ENCODE measurements around the gene SUSD3. TPM values are rescaled to one million over a fixed set of nuclear protein-coding genes. Genes with fewer than 3 reads are reported as not detected.

SUSD3 gene
- total and polyA plus RNA-seq, 2 donors (not counting 3 experiments of a cell fraction or from before 2014, with no cell fraction given): not detected

DNA sequence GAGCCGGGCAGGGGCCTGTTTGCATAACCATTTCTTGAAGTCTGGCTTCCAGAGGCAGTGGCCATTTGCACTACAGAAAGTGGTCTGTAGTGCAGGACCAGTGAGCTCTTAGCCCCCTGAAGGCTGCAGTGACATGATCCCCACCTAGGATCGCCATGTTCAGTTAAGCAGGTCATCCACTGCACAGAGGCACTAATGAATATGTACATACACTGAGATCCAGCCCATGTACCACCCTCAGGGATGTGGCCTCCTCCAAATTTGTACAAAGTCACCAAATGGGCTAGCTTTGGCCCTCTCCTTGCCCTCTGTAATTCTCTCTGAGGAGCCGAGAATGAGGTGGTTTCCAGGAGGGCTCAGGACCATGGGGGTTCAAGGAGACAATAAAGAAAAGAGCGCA, 8.3 kb upstream of the SUSD3 start:
- H3K36me3 ChIP-seq (ENCODE audit: control insufficient read depth in 2 of 2, extremely low read depth in 1 of 2, insufficient read depth in 2 of 2, low read length in 2 of 2): no peaks in the 10 kb centered on the region
- CTCF ChIA-PET: interaction anchor here (1.4 kb wide), 2 partner anchors 45 to 59 kb away, joined by 3 to 4 read pairs; no protein-coding TSS in a partner anchor
- no peak overlapping the region for H2AFZ ChIP-seq (ENCODE audit: low read depth, low read length)
- H3K4me1 ChIP-seq (ENCODE audit: control insufficient read depth, extremely low read depth, insufficient read depth, low read length): no peaks in the 10 kb centered on the region
- POLR2A ChIA-PET: no interaction called here
- dilution Hi-C loops (cut with MboI; ENCODE audit: extremely low pct_ligation_motif_present, low sequenced_read_pairs): no loop called here
- H3K9me3 ChIP-seq (replicated peaks; ENCODE audit: control insufficient read depth, insufficient read depth, low read length): no peaks in the 10 kb centered on the region
- intact Hi-C loops (cut with micrococcal nuclease): no loop called here
- H3K4me3 ChIP-seq (replicated peaks in 1 of 3; ENCODE audit: insufficient read depth in 1 of 3, low read depth in 1 of 3, low read length in 3 of 3): no peak overlapping the region
- no peak for DNase-seq (ENCODE audit: low read depth, low spot score)
- no peak overlapping the region for H3K4me2 ChIP-seq (ENCODE audit: insufficient read depth, low read length)
- BruUV-seq (replicated peaks): no TSS peak
- TF ChIP-seq, protein P1, sequence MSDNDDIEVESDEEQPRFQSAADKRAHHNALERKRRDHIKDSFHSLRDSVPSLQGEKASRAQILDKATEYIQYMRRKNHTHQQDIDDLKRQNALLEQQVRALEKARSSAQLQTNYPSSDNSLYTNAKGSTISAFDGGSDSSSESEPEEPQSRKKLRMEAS (IDR thresholded peaks at IDR 0.05; ENCODE audit: insufficient read depth, insufficient read length): no peak
- TF ChIP-seq EZH2 (IDR thresholded peaks at IDR 0.05; ENCODE audit: borderline replicate concordance, low read depth, low read length, severe bottlenecking): no peak
- no peak overlapping the region for H3K9ac ChIP-seq (replicated peaks; ENCODE audit: extremely low read depth, insufficient read depth, low read length)
- no peaks in the 10 kb centered on the region for H3K9me1 ChIP-seq (replicated peaks; ENCODE audit: control insufficient read depth, extremely low read depth, insufficient read depth, low read length)
- no peak overlapping the region for H3K27ac ChIP-seq (ENCODE audit: insufficient read depth, low read depth, low read length)
- FAIRE-seq: no peak
- H3K27me3 ChIP-seq (ENCODE audit: control insufficient read depth in 2 of 2, insufficient read depth in 2 of 2, low read length in 2 of 2): no peaks in the 10 kb centered on the region
- no peaks in the 10 kb centered on the region for H4K20me1 ChIP-seq (replicated peaks; ENCODE audit: control insufficient read depth, extremely low read depth, insufficient read depth, low read length)
- H3K79me2 ChIP-seq (ENCODE audit: control insufficient read depth, insufficient read depth, low read length): no peaks in the 10 kb centered on the region

DNA sequence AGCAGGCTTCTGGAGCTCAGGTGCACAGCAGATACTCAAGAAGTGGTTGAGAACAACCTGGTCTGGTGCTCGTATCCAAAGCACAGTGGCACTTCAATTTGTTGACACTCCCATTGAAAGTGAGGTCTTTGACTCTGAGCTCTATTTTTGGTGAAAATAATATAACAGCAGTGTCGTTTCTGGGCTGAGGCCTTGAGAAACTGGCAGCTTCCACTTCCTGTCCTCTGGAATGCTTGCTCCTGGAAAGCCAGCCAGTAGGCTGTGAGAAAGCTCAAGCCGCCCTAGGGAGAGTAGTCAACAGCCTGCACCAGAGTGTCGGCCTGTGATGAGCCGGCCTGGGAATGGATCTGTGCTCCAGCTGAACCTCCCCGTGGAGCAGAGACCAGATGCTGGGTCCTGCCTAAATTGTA, 6.8 kb upstream of the SUSD3 start:
- dilution Hi-C loops (cut with MboI; ENCODE audit: extremely low pct_ligation_motif_present, low sequenced_read_pairs): no loop called here
- no peak for TF ChIP-seq GATA2 (IDR thresholded peaks at IDR 0.05; ENCODE audit: insufficient read depth, insufficient read length, low read depth, low read length)
- no peak for TF ChIP-seq EZH2 (IDR thresholded peaks at IDR 0.05; ENCODE audit: borderline replicate concordance, low read depth, low read length, severe bottlenecking)
- no peak for TF ChIP-seq FOS (IDR thresholded peaks at IDR 0.05; ENCODE audit: borderline replicate concordance, insufficient read depth, low read length)
- TF ChIP-seq JUN (IDR thresholded peaks at IDR 0.05; ENCODE audit: borderline replicate concordance, insufficient read depth, insufficient read length, low read depth): no peak
- TF ChIP-seq POLR2A (IDR thresholded peaks at IDR 0.05; ENCODE audit: low read depth, low read length): no peak
- TF ChIP-seq MYC (IDR thresholded peaks at IDR 0.05; ENCODE audit: low read depth, low read length): no peak
- TF ChIP-seq, protein P2, sequence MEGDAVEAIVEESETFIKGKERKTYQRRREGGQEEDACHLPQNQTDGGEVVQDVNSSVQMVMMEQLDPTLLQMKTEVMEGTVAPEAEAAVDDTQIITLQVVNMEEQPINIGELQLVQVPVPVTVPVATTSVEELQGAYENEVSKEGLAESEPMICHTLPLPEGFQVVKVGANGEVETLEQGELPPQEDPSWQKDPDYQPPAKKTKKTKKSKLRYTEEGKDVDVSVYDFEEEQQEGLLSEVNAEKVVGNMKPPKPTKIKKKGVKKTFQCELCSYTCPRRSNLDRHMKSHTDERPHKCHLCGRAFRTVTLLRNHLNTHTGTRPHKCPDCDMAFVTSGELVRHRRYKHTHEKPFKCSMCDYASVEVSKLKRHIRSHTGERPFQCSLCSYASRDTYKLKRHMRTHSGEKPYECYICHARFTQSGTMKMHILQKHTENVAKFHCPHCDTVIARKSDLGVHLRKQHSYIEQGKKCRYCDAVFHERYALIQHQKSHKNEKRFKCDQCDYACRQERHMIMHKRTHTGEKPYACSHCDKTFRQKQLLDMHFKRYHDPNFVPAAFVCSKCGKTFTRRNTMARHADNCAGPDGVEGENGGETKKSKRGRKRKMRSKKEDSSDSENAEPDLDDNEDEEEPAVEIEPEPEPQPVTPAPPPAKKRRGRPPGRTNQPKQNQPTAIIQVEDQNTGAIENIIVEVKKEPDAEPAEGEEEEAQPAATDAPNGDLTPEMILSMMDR (IDR thresholded peaks at IDR 0.05; ENCODE audit: extremely low read depth in 1 of 2, insufficient read depth in 1 of 2, low read depth in 1 of 2, low read length in 2 of 2): no peak
- TF ChIP-seq, protein P1 (IDR thresholded peaks at IDR 0.05; ENCODE audit: insufficient read depth, insufficient read length): no peak
- TF ChIP-seq POLR2AphosphoS5 (IDR thresholded peaks at IDR 0.05; ENCODE audit: insufficient read depth, low read depth, low read length): no peak
- Histone ChIP-seq H3K4me1 (ENCODE audit: control insufficient read depth, extremely low read depth, insufficient read depth, low read length) (no peaks in the 10 kb centered on the region), H4K20me1 (replicated peaks; ENCODE audit: control insufficient read depth, extremely low read depth, insufficient read depth, low read length) (no peaks in the 10 kb centered on the region), H3K27ac (ENCODE audit: insufficient read depth, low read depth, low read length) (no peak overlapping the region), H3K79me2 (ENCODE audit: control insufficient read depth, insufficient read depth, low read length) (no peaks in the 10 kb centered on the region), H3K4me3 (replicated peaks in 1 of 3; ENCODE audit: insufficient read depth in 1 of 3, low read depth in 1 of 3, low read length in 3 of 3) (no peak overlapping the region), H3K4me2 (ENCODE audit: insufficient read depth, low read length) (no peak overlapping the region), H3K9ac (replicated peaks; ENCODE audit: extremely low read depth, insufficient read depth, low read length) (no peak overlapping the region), H3K36me3 (ENCODE audit: control insufficient read depth in 2 of 2, extremely low read depth in 1 of 2, insufficient read depth in 2 of 2, low read length in 2 of 2) (no peaks in the 10 kb centered on the region), H2AFZ (ENCODE audit: low read depth, low read length) (no peak overlapping the region), H3K27me3 (ENCODE audit: control insufficient read depth in 2 of 2, insufficient read depth in 2 of 2, low read length in 2 of 2) (no peaks in the 10 kb centered on the region), H3K9me1 (replicated peaks; ENCODE audit: control insufficient read depth, extremely low read depth, insufficient read depth, low read length) (no peaks in the 10 kb centered on the region), H3K9me3 (replicated peaks; ENCODE audit: control insufficient read depth, insufficient read depth, low read length) (no peaks in the 10 kb centered on the region)
- ChIA-PET POLR2A (no interaction called here), CTCF (interaction anchor here (0.8 to 1.2 kb wide), 2 partner anchors 15 to 91 kb away, joined by 3 read pairs; no protein-coding TSS in a partner anchor)
- FAIRE-seq: no peak
- no TSS peak for BruUV-seq (replicated peaks)
- intact Hi-C loops (cut with micrococcal nuclease): no loop called here
- no peak for DNase-seq (ENCODE audit: low read depth, low spot score)

Data from endothelial cell of umbilical vein (primary cell).